HG03064 (cell line): ENCODE results near the gene OGDH.
"Not testable (repeated sequence)": the region's sequence is repeated elsewhere in the genome, so short reads cannot be mapped to it uniquely, and the experiment has no call there.

Source experiments
- ATAC-seq: cut with Tn5 transposase; IDR thresholded peaks from one replicate; pipeline ENCODE4 v1.9.1; 2021; ENCODE audit warnings: low read depth; ENCODE audit not compliant: unreplicated experiment

Gene OGDH

DNA sequence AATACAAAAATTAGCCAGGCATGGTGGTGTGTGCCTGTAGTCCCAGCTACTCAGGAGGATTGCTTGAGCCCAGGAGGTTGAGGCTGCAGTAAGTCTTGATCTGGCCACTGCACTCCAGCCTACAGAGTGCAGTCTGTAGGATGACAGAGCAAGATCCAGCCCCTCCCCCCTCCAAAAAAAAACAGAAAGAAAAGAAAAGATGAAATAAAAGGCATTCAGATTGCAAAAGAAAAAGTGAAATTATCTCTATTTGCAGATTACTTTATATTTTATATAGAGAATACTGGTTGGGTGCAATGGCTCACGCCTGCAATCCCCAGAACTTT, 121.5 kb downstream of the OGDH start:
- no peak for ATAC-seq

DNA sequence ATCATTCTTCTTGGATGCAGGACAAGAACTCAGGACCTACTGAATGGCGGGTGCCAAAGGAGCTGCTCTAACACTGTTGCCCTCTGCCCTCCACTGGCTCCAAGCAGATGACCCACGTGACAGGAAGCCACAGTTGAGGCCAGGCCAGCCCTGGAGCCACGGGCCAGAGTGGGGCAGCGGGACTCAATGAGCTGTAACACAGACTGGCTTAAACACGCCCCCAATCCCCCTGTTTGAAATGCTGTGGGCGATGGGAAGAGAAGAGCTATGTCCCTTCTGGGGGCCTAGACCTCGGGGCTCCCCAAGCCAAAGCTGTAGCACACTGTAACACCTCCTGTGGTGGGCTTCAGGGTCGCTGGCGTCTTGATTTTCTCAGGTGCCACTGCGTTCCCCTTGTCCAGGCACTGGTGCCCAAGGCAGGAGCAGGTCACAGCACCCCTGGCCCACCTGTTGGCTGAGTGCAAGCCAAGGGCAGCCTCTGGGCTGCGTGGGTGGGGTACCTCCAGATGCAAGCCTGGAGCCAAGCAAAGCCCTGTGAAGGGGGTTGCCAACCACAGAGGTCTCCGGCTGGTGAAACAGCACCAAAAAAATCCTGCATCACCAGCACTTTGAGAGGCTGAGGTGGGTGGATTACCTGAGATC, 123.6 kb downstream of the OGDH start:
- no peak for ATAC-seq

GRCh38 chr7:44732971-44733370, 126.5 kb downstream of the OGDH start:
- ATAC-seq: not testable (repeated sequence)

GRCh38 chr7:44733708-44734481, 127.5 kb downstream of the OGDH start:
- no peak for ATAC-seq

DNA sequence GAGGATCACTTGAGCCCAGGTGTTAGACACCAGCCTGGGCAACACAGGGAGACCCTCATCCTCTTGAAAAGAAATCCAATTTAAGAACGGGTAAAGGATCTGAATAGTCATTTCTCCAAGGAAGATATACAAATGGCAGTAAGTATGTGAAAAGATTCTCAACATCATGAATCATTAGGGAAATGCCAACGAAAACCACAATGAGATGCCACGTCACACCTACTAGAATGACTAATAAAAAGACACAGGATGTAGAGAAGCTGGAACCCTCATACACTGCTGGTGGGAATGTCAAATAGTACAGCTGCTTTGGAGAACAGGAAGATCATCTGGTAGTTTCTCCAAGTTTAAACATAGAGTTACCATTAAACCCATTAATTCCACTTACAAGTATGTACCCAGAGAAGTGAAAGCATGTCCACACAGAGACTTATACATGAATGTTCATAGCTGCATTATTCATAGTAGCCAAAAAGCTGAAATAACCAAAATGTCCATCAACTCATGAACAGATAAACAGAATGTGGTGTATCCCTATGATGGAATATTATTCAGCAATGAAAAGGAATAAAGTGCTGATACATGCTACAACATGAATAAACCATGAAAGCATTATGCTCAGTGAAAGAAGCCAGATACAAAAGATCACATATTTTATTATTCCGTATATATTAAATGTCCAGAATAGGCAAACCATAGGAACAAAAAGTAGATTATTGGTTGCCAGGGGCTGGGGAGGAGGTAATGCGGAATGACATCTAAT, 129.2 kb downstream of the OGDH start:
- ATAC-seq: no peak

GRCh38 chr7:44736896-44737295, 130.5 kb downstream of the OGDH start:
- ATAC-seq: no peak

GRCh38 chr7:44738051-44738723, 131.8 kb downstream of the OGDH start:
- ATAC-seq: no peak

DNA sequence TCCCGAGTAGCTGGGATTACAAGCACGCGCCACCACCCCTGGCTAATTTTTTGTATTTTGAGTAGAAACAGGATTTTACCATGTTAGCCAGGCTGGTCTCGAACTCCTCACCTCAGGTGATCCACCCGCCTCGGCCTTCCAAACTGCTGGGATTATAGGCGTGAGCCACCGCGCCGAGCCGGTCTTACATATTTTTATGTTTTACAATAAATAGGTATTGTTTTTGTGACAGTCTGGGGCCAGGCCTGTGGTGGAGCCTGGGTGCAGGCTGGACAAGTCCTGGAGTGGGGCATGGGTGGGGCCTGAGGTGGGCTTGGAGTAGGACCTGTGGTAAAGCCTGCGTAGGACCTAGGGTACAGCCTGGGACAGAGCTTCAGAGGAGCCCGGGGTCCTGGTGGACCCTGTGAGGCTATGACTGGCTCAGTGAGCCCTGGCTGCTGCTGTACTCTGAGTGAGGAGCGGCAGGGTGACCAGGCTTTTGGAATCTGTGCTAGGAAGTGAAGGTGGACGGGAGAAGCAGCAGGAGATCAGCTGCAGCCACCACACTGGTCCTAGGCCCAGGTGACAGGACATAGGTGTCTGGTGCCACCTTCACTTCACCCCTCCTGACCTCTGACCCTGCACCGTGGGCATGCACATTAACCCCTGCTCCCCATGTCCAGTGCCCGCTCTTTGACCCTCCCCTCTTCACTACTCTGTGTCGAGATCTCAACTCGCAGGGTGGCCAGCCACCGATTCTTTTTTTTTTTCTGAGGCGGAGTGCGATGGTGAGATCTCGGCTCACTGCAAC, 132.6 kb downstream of the OGDH start:
- no peak for ATAC-seq

GRCh38 chr7:44740055-44740454, 133.6 kb downstream of the OGDH start:
- ATAC-seq: no peak

DNA sequence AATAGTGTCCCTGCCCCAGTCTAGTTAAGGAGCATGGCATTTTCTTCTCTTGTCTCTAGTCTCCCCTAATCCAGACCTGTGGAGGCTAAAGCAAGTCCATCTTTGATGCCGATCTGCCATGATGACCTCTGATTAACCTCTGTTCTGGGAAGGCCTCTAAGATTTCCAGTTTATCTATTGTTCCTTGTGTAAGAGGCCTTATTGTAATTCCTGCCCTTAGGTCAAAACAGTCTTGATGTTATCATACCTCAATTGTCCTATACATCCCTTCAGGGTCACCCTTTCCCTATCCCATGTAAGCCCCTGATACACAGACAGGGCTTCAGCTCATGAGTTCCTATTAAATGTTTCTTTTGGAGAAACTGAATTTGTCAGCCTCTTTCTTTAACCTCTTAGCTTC, 137.3 kb downstream of the OGDH start:
- ATAC-seq: no peak

DNA sequence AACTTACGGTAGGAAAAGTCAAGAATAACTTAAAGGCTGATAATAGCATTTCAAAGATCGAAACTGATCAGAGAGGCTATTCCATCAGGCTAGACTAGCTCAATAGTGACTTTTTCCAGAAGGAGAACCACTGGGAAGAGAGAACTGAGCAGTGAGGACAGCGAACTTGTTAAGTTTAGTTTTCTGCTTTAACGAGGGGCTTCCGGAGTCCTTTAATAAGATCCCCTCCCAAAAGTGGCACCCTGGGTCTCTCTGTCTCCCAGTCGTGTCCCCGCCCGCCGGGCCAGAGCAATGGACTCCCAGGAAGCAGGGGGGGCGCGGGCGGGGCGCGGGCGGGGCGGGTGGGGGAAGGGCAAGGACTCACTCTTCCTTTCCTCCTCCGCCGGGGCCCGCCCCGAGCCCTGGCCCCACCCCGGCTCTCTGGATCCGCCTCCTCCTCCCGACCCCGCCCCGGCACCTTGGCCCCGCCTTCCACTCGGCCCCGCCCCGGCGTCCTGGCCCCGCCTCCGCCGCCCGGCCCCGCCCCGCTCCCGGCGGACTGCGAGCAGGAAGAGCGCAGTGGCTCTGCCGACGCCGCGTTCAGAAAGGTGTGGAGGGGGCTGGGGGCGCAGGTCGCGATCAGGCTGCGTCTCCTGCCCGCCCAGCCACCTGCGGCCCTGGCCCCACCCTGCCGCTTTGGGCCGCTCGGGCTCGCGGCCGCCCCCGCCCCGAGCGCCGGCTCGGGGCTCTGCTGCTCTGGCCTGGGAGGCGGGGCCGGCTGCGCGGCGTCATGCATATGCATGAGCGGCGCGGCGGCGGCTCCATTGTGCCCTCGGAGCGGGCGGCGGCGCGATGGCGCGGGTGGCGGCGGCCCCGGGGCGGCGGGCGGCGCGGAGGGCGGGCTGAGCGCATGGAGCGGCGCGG, 141.9 kb downstream of the OGDH start, which contains the start of gene ZMIZ2:
Gene ZMIZ2 (plus strand): TSS at position 803 of the 903 bp plus-strand sequence. CDS start 7,403 bp downstream, outside the sequence.
- peak; percentile 62 for ATAC-seq

- ATAC-seq: peak; percentile 5
Measured at GRCh38 chr7:44748948-44749731, 142.7 kb downstream of the OGDH start.

GRCh38 chr7:44749992-44750391, 143.6 kb downstream of the OGDH start:
- no peak for ATAC-seq

DNA sequence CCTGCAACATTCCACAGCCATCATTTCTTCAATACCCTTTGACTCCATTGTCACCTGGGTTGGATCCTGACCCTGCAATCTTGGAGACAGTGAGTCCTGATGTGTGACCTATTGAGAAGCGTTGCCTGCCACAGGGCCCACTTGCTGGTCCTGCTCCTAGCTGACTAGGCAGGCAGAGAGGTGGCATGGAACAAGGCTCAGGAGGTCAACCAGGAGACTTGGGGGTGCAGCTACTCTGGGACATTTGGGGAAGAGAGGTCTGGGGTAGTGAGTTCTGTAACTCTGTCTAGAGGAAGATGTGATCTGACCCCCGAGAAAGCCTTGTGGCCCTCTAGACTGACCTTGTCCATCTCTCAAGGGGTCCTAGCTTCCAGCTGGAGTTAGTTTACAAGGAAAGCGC, 144.0 kb downstream of the OGDH start:
- no peak for ATAC-seq

DNA sequence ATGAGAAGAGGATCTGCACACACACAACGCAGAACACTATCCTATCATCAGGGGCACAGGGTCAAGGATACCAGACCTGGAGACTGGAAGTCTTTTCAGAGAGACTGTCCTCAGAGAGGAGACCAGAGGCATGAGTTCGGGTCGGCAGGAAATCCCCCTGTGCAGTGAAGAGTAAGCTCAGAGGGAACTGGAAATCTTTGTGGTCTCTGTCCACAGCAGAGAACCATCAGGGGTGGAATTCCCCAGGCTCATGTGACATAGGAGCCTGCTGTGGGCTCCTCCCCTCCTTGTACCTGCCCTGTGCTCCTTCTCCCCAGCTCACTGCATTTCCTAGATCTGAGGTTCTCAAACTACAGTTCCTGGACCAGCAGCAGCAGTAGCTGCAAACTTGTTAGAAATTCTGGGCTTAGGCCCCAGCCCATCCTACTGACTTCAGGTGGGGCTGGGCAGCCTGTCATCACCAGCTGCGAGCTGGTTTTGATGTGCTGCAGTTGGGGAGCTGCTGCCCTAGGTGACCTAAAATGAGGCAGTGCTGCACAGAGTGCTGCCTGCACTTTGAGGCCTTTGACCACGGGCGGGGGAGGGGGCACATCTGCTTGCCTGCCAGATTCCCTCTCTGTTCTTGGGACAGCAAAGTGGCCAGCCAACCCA, 144.6 kb downstream of the OGDH start:
- peak; percentile 43 for ATAC-seq

- ATAC-seq: no peak
Measured at GRCh38 chr7:44752822-44753221, 146.4 kb downstream of the OGDH start.

- no peak for ATAC-seq
Measured at GRCh38 chr7:44754802-44755697, 148.6 kb downstream of the OGDH start.
